Neuron (in vitro differentiated cells): ENCODE results near the gene GAD1.
A peak's percentile ranks its signal among the peaks of the same experiment; 100 is the strongest.

Source experiments
- H2AFZ ChIP-seq: one replicate; pipeline ENCODE4 v1.6.1; 2013; ENCODE audit warnings: low read depth, mild to moderate bottlenecking, inconsistent platforms, low read length, moderate library complexity
- H3K27me3 ChIP-seq: one replicate; pipeline ENCODE4 v1.6.1; 2013; ENCODE audit warnings: low read length; ENCODE audit not compliant: insufficient read depth
- H3K36me3 ChIP-seq: one replicate; pipeline ENCODE4 v1.6.1; 2013; ENCODE audit warnings: low read length; ENCODE audit not compliant: insufficient read depth
- H3K4me1 ChIP-seq: one replicate; pipeline ENCODE4 v1.6.1; 2013; ENCODE audit warnings: low read length; ENCODE audit not compliant: insufficient read depth
- H3K4me3 ChIP-seq: 2 replicates; pipeline ENCODE4 v1.5.1; 2013; ENCODE audit warnings: mild to moderate bottlenecking, low read length, moderate library complexity
- H3K9me3 ChIP-seq: one replicate; pipeline ENCODE4 v1.6.1; 2013; ENCODE audit warnings: low read length

GAD1 gene

DNA sequence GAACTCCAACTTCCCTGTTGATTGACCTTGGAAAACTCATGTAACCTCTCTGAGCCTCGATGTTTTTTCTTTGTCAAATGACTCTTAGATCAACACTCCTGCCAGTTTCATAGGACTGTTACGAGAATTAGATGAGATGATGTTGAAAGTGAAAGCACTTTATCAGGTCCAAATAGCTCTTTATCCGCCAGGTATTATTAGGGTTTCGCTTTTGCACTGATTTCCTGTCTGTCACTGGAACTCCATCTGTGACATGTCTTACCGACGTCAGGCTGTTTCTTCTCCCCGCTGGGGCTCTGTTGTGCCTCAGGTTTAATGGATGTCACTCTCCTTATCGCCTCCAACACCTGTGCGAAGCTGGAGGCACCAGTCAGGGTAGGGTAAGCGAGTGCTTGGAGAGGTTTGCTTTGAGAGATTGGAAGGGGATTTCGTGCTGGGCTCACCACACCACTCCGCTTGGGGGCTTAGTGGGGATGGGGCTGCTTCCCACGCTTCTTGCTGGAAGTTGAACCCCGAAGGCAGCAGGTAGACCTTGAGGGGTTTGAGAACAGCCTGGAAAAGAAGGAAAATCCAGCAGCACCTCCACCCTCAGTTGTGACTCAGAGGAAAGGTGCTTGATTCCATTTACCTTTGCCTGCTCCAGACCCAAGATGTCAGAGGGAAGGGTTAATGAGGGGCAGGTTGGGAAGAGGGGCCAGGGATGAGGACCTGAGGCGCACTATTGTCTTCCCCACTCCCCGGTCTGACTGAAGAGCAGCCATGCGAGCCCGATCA is 4.3 kb downstream of the GAD1 start:
- Histone ChIP-seq H3K36me3 (no peaks in the 10 kb centered on the region), H3K9me3 (peaks cover 7% of the 10 kb centered on the region), H2AFZ (no peak overlapping the region), H3K27me3 (peaks cover 93% of the 10 kb centered on the region), H3K4me1 (peaks cover 34% of the 10 kb centered on the region), H3K4me3 (no peak overlapping the region)

DNA sequence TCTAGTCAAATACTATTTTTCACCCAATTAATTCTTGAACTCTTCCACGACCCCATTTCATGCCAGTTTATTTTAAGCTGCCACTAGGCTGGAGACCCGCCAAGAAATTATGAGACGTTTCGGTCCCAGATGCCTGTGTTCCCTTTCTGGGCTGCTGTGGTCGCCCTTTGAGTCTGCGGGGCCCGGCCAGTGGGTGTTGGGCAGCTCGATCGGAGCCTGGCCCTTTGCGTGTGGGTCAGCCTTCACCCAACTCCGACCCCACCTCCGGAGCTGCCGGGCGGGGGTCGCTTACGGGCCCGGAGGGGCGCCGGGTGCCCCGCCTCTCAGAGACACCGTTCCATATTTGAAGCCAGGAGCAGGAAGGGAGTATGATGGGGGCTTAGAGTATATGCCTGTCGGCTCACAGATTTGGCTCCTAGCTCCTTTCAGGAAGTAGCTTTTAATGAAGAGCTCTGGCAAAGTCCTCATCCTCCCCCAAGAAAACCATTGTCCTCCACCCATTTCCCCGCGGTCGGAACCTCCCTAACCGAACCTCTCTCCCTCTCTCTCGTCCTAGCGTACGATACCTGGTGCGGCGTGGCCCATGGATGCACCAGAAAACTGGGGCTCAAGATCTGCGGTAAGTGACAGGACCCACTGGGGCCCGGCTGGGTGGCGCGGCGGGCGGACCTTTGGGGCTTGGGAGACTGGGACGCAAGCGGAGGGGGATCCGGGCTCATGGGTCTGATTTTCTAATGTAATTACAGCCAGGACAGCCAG is 5.0 kb downstream of the GAD1 start:
- H2AFZ ChIP-seq: no peak overlapping the region
- H3K9me3 ChIP-seq: peaks cover 7% of the 10 kb centered on the region
- no peak overlapping the region for H3K4me3 ChIP-seq
- H3K36me3 ChIP-seq: no peaks in the 10 kb centered on the region
- H3K4me1 ChIP-seq: peaks cover 30% of the 10 kb centered on the region
- H3K27me3 ChIP-seq: peaks cover 86% of the 10 kb centered on the region

DNA sequence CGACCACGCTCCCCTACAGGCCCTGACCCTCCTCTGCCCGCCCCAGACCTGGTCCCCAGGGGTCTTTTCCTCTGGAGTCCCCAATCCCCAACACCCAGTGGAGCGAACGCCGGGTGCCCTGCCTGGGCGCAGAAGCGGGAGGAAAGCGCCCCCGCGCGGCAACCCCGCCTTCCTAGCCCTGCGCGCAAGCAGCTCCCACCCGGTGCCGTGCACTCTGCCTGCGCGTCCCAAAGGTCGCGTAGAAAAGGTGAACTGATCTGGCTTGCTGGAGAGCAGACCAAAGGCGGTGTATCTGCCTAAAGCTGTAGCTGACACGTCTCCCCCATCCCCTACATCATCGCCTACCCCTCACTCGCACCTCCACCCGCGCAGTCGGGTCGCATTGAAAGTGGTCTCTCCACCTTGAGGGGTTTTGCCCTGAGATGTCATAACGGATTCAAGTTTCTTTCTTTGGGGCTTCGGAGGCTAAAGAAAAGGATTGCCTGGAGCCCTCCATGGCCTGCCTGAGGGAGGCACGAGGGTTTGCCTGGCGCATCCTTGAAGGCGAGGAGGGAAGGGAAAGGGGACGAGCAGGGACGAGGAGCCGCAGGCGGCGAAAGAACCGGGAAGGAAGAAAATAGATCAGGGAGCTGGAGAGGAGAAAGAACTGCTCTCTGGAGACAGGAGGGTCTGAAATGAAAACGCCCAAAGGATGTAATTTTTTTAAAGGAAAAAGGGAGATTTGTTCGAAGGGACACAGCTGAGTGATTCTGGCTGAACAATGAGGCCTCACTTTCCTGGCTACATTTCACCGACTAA is 5.8 kb downstream of the GAD1 start:
- Histone ChIP-seq H3K4me3 (peak overlapping the region; percentile 55), H2AFZ (peak overlapping the region; percentile 80), H3K27me3 (peaks cover 83% of the 10 kb centered on the region), H3K4me1 (peaks cover 26% of the 10 kb centered on the region), H3K9me3 (peaks cover 7% of the 10 kb centered on the region), H3K36me3 (no peaks in the 10 kb centered on the region)

DNA sequence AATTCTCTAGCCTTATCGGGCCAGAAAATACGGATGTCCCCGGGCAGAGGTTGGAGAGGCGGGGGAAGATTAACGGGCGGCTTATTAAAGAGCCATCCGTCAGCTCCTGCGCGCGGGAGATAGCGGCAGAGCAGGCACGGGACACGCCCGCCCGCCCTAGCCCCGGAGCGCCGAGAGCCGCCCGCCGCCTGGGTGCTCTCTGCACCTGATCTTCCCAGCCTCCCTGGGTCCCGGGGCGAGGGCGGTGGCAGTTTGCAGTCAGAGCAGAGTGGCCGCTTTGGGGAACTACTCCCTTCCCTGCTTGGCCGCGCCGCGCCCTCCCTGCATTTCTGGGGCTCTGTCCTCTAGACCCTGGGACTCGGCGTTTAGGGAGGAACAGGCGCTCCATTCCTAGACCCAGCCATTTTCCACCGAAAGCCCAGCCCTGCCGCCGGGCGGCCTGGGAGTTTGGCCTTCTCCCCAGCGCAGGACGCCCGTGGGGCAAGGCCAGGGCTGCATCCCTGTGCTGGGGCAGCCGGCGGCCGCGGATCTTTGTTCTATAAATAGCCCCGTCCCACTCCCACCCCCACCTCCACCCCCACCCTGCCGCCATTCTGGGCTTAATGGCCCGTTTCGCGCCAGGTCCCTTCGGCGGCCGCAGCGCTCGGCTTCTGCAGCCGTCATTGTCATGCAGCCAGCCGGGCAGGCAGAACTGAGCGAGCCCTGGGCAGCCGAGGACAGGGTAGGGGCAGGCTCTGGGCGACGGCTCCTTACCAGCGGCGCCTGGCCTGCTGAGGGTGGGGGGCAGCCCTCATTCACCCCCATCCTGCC is 6.6 kb downstream of the GAD1 start:
- Histone ChIP-seq H3K4me3 (peak overlapping the region; percentile 55), H3K27me3 (peaks cover 77% of the 10 kb centered on the region), H3K4me1 (peaks cover 21% of the 10 kb centered on the region), H3K36me3 (no peaks in the 10 kb centered on the region), H2AFZ (peak overlapping the region; percentile 80), H3K9me3 (peaks cover 7% of the 10 kb centered on the region)

DNA sequence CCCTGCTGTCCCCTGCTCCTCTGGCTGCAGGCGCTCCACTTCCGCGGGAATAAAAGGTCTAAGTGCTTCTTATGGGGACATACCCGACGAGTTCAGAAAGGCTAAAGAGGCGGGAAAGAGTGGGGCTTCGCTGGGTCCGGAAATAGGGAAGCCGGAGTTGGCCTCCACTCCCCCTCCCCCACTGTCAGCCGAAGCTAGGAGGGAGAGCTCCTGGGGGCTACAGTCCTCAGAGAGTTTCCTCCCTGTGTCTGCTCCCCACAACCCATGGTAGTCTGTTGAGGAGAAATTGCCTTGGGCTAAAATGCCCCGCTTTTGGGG is 7.2 kb downstream of the GAD1 start:
- Histone ChIP-seq H3K4me3 (peak overlapping the region; percentile 55), H3K36me3 (no peaks in the 10 kb centered on the region), H3K27me3 (peaks cover 71% of the 10 kb centered on the region), H3K4me1 (peaks cover 15% of the 10 kb centered on the region), H2AFZ (peak overlapping the region; percentile 39), H3K9me3 (peaks cover 7% of the 10 kb centered on the region)

DNA sequence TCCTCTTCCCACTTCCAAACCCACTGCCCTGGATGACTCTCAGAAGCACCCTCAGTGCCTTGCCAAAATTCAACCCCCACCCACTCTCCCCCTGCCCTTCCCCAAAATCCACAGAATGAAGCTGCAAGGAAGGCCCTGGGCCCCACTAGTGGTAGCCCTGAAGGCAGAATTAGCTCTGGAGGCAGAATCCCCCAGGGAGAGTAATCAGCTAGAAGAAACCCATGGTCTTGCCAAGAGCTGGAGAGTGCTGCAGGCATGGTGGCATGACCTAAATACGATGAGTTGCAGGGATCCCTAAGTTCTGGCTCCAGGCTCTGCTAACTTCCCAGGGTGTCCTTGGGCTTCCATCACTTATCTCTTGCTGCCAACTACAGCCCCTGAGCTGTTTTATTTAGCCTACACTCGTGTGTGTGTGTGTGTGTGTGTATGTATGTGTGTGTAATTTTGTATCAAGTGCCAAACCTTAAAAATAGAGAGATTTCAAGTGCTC is 7.9 kb downstream of the GAD1 start:
- Histone ChIP-seq H2AFZ (no peak overlapping the region), H3K4me1 (peaks cover 15% of the 10 kb centered on the region), H3K27me3 (peaks cover 64% of the 10 kb centered on the region), H3K36me3 (no peaks in the 10 kb centered on the region), H3K9me3 (peaks cover 7% of the 10 kb centered on the region), H3K4me3 (no peak overlapping the region)

DNA sequence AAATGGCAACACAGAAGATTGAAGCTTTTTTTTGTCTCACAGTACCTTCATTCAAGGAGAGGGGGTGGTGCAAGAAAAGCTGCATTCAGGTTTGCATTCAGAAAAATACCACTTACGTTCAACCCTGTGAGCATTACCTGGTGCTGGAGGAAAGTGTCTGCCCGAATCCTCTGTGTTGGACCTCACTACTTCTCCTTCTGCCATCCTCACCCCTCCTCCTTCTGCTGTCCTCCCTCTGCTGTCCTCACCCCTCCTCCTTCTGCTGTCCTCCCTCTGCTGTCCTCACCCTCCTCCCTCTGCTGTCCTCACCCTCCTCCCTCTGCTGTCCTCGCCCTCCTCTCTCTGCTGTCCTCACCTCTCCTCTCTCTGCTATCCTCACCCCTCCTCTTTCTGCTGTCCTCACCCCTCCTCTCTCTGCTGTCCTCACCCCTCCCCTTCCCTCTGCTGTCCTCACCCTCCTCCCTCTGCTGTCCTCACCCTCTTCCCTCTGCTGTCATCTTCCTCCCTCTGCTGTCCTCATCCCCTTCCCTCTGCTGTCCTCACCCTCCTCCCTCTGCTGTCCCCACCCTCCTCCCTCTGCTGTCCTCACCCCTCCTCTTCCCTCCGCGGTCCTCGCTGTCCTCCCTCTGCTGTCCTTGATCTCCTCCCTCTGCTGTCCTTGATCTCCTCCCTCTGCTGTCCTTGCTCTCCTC is 11.3 kb downstream of the GAD1 start:
- H2AFZ ChIP-seq: no peak overlapping the region
- H3K27me3 ChIP-seq: peaks cover 30% of the 10 kb centered on the region
- H3K4me1 ChIP-seq: peaks cover 7% of the 10 kb centered on the region
- no peaks in the 10 kb centered on the region for H3K36me3 ChIP-seq
- no peak overlapping the region for H3K4me3 ChIP-seq
- peaks cover 2% of the 10 kb centered on the region for H3K9me3 ChIP-seq

DNA sequence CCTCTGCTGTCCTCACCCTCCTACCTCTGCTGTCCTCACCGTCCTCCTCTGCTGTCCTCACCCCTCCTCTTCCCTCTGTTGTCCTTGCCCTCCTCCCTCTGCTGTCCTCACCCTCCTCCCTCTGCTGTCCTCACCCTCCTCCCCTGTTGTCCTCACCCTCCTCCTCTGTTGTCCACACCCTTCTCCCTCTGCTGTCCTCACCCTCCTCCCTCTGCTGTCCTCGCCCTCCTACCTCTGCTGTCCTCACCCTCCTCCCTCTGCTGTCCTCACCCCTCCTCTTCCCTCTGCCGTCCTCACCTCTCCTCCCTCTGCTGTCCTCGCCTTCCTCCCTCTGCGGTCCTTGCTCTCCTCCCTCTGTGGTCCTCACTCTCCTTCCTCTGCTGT is 11.8 kb downstream of the GAD1 start:
- Histone ChIP-seq H2AFZ (no peak overlapping the region), H3K4me1 (peaks cover 3% of the 10 kb centered on the region), H3K9me3 (peaks cover 2% of the 10 kb centered on the region), H3K36me3 (no peaks in the 10 kb centered on the region), H3K27me3 (peaks cover 26% of the 10 kb centered on the region), H3K4me3 (no peak overlapping the region)

DNA sequence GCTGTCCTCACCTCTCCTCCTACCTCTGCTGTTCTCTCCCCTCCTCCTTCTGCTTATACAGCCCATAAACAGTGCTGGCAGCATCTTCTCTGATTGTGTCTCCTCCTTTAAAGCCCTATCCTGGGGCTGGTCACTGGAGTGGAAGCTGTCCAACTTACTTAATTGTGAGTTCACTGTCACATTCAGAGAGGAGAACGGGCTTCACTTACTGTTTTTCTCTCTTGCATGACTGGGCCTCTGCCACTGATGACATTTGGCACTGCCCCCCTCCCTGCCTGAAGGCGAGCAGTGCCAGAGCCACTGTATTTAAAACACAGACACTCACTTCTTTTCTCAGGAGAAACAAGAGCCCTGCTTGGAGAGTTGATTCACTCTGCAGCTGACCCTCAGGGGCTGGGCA is 12.3 kb downstream of the GAD1 start:
- Histone ChIP-seq H3K36me3 (no peaks in the 10 kb centered on the region), H3K9me3 (peaks cover 2% of the 10 kb centered on the region), H2AFZ (no peak overlapping the region), H3K4me1 (no peaks in the 10 kb centered on the region), H3K27me3 (peaks cover 21% of the 10 kb centered on the region), H3K4me3 (no peak overlapping the region)

DNA sequence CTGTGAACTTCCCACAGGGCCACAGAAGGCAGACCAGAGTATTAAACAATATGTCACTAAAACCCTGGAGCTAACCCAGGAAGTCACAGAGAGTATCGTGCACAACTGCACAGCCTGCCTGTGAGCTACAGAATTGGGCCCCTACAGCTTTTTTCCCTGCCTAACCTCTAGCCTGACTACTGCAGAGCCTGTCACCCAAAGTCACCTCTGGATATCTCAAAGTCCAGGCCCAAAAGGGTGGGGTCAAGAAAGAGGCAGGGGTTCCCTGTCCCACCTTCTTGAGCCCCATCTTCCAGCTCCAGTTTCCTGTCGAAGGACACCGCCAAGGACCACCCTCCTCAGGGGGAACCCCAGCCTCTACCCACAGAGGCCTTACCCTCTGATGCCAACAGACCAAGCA is 13.5 kb downstream of the GAD1 start:
- Histone ChIP-seq H3K4me1 (no peaks in the 10 kb centered on the region), H3K27me3 (peaks cover 11% of the 10 kb centered on the region), H3K36me3 (no peaks in the 10 kb centered on the region), H2AFZ (no peak overlapping the region), H3K9me3 (no peaks in the 10 kb centered on the region), H3K4me3 (no peak overlapping the region)

DNA sequence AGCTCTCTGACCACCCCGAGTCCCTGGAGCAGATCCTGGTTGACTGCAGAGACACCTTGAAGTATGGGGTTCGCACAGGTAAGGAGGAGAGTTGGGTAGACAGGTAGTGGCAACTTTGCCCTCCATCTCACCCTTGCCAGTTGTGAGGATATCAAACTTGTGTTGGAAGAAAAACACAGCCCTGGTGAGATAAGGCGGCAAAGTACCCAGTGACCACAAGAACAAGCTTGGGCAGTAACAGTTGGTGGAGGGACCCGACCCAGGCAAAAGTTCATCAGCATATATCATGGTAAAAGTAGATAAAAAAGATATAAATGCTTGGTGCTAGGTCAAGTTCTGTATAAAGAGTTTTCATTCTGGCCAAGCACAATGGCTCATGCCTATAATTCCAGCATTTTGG is 14.4 kb downstream of the GAD1 start:
- Histone ChIP-seq H3K4me3 (no peak overlapping the region), H3K36me3 (no peaks in the 10 kb centered on the region), H3K27me3 (peaks cover 5% of the 10 kb centered on the region), H2AFZ (no peak overlapping the region), H3K4me1 (no peaks in the 10 kb centered on the region), H3K9me3 (no peaks in the 10 kb centered on the region)

DNA sequence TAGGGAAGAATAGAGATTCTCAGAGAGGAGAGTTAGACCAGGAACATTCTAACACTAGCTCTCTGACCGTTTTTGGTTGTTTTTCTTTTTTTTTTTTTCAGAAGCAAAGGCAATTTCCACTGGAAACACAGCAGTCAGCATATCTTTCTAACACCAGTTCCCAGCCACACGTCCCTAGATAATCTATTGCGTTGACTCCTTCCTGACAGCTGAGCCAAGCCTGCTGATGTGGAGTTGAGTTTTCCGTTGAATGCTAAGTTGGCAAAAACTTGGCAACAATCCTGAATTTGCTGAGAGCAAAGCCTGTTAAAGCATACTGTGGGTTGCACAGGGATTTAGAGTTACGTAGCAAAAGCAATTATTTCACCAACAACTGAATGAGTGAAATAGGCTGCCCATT is 19.3 kb downstream of the GAD1 start:
- Histone ChIP-seq H2AFZ (no peak overlapping the region), H3K9me3 (no peaks in the 10 kb centered on the region), H3K4me3 (no peak overlapping the region), H3K4me1 (no peaks in the 10 kb centered on the region), H3K36me3 (no peaks in the 10 kb centered on the region), H3K27me3 (no peaks in the 10 kb centered on the region)
